NOMO-1 treated with dmso at 0.1 percent for 144 hours (cell line): ENCODE data around the gene TMEM175.

ENCODE experiments used
- DNase-seq: peaks from one replicate; lab custom pipeline; 2025; ENCODE audit not compliant: unreplicated experiment; lab: John Stamatoyannopoulos, UW

The TMEM175 gene, protein sequence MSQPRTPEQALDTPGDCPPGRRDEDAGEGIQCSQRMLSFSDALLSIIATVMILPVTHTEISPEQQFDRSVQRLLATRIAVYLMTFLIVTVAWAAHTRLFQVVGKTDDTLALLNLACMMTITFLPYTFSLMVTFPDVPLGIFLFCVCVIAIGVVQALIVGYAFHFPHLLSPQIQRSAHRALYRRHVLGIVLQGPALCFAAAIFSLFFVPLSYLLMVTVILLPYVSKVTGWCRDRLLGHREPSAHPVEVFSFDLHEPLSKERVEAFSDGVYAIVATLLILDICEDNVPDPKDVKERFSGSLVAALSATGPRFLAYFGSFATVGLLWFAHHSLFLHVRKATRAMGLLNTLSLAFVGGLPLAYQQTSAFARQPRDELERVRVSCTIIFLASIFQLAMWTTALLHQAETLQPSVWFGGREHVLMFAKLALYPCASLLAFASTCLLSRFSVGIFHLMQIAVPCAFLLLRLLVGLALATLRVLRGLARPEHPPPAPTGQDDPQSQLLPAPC

DNA sequence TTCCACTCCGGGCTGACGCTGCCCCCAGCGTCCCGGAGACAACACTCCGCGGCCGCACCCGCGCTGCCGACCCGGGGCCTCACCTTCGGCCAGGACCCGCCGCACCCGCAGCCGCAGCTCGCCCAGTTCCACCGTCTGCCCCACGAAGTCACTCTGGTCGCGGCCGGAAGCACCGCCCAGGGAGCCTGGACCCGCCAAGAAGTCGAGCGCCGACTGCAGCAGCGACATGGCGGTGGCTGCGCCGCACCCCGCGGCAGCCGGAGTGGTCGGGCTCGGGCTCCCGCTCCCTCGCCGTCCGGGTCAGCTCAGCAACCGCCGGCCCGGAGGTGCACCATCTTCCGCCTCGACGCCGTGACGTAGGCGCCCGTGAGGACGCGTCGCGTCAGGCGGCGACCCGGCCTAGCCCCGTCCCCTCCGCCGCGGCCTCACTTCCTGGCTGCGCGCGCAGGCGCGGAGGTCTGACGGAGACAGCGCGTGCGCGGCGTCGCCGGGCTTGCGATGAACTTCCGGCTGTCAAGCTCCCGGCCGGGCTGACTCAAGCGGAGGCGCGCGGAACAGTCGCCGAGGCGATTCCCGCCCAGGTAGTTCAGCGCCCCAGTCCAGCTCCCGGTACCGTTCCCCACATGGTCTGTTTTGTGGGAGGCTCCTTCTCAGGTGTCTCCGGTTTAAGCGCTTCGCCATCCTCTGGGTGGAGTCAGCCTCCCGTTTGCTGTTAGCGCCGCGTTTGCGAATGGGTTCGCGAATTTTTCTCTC is at the start of gene TMEM175, which contains the start of gene GAK:
Gene TMEM175 (plus strand): TSS at position 501 of the 753 bp plus-strand sequence. CDS start 15,280 bp downstream, outside the sequence.
Gene GAK (minus strand): TSS at position 357 of the 753 bp plus-strand sequence. CDS start 129 bp downstream, at position 228.
- DNase-seq: peak; percentile 94

DNA sequence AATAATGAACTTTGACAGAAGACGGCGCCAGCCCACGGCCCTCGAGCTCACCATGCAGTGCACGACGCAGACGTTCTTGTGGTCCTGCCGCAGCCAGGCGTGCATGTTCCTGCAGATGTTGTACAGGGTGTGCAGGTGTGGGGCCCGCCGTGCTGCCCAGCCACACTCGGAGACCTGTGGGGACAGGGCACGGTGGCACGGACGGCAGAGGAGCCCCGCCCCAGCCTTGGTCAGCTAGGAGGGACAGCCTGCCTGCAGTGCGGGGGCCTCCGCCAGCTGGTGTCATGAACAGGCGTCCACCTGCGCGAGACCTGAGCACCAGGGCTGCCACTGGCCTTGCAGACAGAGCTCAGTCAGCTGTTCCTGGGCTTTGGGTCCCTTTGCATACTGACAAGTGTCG is 49.6 kb upstream of the TMEM175 start:
- DNase-seq: no peak

DNA sequence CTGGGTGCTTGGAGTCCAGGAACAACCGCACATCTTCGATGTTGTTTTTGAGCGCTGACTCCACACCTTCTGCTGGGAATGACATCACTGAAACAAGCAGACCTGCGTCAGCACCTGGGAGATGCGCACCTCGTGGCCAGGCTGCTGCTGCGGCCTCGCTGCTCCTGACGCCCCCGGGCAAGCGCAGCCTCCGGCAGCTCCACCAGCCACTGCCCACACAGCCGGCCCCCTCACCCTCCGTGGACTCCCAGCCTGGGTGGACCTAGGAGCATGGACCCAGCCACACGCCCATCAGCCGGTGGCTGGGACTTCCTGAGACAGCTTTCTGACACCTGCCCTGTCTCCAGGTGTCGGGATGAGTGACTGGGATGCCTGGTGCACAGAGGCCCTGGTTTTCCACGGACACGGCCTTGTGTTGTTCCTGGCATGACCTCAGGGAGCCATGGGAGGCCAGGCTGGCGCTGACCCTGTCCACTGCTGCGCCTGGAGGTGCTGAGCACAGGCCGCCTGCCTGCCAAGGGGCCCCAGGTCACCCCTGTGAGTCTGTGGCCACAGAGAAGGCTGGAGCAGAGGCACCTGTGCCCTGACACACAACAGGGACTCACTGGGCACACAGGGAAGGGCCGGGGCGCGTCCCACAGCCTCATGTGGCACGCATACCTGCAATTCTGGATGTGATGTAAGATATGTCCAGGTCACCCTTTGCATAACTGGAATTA is 48.7 kb upstream of the TMEM175 start:
- no peak for DNase-seq

DNA sequence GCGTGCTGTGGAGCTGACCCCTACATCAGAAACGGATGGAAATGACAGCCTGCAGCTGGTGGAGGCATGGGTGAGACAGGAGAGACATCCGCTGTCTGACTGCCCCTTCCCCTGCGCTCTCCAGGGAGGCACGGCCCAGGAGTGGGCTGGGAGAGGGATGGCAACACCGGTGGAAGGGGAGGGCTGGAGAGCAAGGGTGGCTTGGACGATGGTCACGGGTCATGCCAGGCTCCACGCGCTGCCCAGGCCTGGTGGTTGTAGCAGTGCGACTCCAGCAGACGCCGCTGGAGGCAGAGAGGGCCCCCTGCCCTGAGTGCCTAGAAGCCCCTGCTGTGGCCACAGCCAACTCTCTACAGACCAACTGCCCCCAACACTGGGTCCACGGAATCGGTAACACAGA is 48.0 kb upstream of the TMEM175 start:
- DNase-seq: no peak

DNA sequence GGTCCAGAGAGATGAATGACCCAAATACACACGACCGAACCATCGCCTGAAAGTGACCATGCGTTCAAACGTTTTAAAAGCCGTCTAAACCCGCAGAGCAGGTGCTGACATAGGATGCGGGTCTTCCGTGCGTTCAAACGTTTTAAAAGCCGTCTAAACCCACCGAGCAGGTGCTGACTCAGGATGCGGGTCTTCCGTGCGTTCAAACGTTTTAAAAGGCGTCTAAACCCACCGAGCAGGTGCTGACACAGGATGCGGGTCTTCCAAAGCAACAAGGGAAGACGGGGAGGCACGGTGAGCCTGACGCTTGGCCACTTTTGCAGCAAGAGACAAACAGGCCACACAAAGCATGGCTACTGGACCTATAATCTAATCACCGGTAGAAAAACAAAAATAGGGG is 47.4 kb upstream of the TMEM175 start:
- no peak for DNase-seq

DNA sequence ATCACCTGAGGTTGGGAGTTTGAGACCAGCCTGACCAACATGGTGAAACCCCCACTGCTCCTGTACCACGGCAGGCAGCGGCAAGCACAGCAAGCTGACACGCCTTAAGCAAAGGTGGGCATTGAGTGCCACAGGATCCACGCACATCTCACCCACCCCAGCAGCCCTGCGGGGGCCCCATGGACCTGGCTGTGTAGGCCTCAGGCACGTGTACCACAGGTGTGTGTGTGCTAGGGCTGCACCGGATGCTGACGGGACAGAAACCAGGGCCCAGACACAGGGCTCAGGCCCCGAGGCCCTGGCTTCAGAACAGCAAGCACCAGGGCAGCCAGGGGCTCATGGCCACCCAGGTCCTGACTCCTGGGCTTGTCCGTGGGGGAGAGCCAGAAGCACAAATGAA is 46.9 kb upstream of the TMEM175 start:
- no peak for DNase-seq

DNA sequence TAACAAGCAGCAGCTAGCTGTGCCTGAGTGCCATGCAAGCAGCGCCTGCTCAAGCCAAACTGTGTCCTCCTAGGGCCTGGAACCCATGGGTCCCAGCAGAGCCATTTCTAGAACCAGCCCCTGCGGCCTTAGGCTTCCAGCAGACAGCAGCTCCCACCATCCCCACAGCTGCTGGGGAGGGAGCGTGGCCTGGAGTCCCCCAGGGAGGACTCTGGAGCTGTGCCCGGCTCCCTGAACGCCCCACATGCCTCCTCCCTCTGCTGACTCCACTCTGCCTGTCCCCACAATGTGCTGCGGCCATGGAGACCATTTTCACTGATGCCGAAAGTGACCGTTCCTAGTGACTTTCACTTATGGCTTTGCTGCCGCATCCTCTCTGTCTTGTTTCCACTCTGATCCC is 46.0 kb upstream of the TMEM175 start:
- DNase-seq: no peak

DNA sequence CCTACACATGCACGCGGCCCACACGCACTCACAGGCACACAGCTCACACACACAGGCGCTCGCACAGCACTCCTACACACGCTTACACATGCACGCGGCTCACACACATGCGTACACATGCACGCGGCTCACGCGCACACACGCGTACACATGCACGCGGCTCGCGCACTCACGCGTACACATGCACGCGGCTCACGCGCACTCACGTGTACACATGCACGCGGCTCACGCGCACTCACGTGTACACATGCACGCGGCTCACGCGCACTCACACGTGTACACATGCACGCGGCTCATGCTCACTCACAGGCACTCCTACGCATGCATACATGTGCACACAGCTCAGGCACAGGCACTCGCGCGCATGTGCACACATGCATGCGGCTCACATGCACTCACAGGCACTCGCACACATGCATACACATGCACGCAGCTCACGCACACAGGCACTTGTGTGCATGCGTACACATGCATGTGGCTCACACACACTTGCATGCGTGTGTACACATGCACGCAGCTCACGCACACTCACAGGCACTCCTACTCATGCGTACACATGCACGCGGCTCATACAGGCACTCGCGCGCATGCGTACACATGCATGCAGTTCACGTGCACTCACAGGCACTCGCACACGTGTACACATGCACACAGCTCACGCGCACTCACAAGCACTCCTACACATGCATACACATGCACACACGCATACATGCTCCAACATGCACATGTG is 45.1 kb upstream of the TMEM175 start:
- no peak for DNase-seq

DNA sequence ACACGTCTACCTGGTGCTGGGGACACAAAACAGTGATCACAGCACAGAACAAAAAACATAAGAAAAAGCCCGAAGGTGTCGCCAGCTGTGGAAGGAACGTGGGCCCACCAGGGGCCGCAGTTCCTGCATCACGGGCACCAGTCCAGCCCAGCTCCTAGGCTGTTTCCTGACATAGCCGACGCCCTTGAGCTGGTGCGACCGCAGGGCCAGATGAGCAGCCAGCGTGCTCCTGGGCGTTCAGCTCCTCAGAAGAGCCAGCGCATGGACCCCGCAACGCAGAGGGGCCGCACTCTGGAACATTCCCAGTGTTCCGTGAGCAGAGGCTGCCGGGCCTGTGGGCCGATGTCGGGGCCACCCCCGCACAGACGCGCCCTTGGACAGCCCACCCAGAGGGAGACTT is 44.2 kb upstream of the TMEM175 start:
- DNase-seq: no peak

DNA sequence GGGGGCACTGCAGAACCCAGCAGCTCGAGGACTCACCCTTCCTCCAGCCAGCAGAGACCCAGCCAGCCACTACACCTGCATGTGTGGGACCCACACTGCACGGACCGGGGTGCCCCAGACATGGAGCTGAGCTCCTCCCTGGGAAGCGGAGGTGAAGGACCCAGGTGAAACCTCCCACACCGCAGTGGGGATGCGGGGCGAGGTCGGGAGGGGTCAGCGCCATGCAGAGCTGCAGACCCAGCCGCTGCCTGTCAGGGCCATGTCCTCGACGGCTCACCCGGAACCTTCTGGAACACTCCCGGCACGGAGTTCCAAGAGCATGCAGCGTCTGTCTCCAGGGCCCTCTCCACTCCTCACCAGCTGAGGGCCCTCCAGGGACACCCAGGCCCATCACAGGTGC is 42.7 kb upstream of the TMEM175 start:
- no peak for DNase-seq

DNA sequence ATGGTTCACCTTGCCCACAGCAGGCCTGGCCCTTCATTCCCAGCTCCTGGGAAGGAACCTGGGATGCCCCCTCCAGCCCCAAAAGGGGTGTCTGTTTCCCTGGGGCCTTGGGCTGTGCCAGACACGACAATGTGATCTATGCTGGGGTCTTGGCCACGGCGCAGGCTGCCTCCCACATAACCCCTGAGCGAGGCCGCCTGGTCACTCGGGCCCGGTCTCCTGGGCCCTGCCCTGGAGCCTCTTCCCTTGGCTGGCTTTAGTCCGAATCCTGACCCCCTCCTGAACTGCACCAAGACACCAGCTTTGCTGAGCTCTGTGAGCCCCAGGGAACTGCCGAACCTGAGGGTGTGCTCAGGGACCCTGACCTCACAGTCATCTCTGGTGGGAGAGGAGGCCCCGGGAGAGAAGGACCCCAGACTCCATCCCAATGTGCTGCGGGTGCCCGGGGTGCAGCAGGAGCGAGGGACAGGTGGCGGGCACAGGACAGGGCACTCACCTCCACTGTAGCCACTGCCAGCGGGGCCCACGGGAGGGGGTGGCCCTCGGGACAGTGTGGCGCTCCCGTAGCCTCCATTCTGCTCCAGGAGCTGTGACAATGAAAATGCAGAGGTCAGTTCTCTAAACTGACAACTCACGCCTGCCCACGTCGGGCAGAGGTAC is 42.1 kb upstream of the TMEM175 start:
- no peak for DNase-seq

DNA sequence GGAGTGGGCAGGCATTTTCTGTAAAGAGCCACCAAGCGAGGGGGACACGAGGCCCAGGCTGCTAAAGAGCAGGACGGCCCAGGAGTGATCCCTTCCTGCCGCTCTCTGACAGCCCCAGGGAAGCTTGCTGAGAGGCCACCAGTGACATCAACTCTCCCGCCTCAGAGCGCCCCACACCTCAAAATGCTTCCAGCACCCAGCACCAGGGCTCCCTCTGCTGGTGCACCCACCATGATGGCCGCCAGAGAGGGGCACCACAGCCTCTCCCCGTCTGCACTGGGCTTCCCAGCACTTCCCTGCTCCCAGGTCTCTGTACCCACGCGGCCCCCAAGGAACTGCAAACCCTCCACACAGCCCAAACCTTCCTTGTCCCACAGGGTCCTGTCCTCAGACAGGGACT is 40.5 kb upstream of the TMEM175 start:
- DNase-seq: no peak

DNA sequence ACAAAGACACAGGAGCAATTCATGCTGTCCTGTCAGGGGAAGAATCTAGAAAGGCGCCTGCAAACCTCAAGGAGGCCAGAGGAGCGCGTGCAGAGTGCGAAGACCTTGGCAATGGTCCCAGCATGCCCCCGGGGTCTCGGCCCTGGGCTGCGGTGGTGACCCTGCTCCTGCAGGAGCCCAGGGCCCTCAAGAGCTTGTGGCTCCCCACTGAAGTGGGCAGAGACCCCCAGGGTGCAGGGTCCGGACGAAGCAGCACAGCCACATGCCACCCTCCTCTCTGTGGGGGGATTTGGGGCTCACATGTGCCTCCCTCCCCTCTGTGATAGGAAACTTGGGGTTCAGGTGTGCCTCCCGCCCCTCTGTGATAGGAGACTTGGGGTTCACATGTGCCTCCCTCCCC is 39.5 kb upstream of the TMEM175 start:
- DNase-seq: no peak

DNA sequence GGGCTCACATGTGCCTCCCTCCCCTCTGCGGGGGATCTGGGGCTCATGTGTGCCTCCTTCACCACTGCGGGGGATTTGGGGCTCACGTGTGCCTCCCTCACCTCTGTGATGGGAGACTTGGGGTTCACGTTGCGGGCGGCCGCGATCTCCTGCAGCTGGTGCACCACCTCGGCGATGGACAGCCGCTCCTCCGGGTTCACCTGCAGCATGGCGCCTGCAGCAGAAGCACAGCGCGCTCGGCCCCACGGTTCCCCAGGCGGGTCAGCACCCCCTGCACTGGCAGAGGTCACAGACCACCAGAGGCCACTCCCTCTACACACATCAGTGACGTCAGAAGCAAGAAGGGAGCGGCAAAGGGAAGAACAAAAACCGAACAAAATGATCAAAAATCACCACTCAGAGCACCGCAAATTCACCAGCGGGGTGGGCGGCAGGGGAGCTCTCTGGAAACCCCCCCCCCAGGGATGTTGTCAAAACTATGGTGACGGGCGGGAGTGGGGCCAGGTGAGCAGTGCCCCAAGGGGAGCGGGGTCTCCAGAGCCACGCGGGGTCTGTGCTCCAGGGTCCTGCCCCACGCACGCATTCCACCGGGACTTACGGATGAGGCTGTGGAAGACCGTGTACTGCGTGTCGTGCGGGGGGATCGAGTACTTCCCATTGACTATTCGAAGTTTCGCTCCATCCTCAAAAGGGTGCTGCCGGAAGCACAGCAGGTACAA is 38.8 kb upstream of the TMEM175 start:
- DNase-seq: no peak

DNA sequence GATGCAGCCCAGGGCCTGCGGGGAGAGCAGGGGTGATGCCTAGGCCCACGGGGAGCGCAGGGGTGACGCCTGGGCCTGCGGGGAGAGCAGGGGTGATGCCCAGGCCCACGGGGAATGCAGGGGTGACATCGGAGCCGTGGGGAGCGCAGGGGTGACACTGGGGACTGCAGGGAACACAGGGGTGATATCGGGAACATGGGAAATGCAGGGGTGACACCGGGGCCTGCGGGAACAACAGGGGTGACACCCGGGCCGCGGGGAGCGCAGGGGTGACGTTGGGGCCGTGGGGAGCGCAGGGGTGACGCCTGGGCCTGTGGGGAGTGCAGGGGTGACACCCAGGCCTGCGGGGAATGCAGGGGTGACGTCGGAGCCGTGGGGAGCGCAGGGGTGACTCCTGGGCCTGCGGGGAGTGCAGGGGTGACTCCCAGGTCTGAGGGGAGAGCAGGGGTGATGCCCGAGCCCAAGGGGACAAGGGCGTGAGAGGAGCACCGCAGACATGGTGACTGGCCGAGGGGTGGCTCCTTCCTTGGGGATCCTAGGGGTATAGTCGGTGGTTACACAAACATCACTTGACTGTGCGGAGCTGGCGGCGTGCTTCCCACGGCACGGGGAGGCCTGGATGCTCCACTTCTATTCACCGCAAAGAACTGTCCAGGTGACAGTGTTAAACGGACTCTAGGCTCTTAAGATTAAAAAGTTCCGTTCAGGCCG is 38.1 kb upstream of the TMEM175 start:
- no peak for DNase-seq

DNA sequence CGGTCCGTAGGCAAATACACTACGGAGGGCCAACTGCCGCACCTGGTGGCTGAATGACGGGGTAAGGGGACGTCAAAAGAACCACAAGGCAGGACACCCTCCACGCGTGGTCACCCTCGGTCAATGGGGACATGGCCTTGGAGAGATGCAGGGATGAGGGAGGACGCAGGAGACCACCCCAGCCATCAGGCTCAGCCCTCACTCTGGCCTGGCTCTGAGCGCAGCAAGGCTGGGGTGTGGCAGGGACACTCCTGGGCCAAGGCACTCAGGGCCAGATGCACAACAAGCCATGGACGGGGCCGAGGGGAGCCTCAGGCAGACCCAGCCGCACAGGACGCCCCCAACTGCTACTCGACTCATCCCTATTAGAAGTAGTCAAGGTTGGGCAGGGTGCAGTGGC is 36.7 kb upstream of the TMEM175 start:
- no peak for DNase-seq

DNA sequence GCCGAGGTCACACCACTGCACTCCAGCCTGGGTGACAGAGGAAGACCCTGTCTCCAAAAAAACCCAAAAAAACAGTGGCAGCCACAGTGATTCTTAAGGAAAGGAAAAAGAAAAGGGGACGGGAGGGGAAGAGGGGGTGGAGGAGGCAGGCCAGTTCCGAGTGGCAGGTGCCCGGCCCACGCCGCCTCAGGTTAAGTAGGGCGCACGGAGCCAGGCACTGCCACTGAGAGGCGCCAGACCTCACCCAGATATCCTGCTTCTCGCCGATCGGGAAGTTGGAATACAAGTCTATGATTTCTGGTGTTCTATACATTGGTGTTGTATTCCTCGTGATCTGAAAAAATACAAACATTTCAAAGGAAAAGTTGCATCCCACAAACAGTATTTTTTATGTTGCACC is 36.0 kb upstream of the TMEM175 start:
- DNase-seq: no peak

DNA sequence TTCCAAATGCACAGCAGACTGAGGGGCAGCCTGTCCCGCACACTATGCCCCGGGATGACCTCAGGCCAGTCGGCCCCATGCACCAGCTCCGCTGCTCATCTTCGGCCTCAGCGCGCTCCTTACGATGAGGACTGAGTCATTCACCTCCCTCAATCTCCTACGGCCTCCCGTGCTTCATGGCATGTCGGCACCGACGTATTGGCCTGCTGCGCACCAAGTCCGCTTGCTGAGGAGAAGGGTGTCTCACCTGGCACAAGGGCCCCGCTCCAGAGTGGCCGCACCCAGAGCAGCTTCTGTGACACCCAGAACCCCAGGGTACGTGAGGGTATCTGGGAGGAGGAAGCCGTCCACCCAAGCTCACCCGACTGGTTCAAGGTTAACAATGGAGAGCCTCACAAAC is 35.6 kb upstream of the TMEM175 start:
- DNase-seq: no peak

DNA sequence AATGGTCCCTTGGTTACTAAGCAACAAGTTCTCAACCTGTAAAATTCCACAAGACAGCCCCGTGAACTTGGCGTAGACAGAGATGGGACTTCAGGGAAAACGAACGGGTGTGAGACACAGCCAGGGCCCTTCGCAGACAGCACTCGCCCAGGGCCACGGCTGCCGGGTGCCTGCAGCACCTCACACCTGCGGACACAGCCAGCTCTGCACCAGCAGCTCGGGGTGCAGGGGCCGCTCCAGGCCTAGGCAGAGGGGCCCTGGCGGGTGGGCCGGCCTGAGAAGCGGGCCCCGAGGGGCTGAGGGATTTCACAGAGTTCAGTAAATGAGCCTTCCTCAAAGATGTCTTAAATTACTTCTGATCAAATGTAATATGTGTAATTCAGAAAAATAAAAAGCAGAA is 34.1 kb upstream of the TMEM175 start:
- DNase-seq: no peak
